GM23338 (cell line): Measurements from ENCODE around the gene ANKRD11.

ENCODE experiments used
- CREB1 ChIP-seq: fragments of 250-450 bp; sonication (Bioruptor Pico); IDR thresholded peaks from 2 replicates; pipeline ENCODE4 v1.5.0; 2020; ENCODE audit warnings: low read depth, mild to moderate bottlenecking, moderate library complexity
- EZH2 ChIP-seq: fragments of 200-600 bp; sonication (generic); IDR thresholded peaks from one replicate; pipeline ENCODE4 v1.8.0; 2017; ENCODE audit warnings: antibody characterized with exemption, mild to moderate bottlenecking, low read depth; ENCODE audit not compliant: unreplicated experiment
- EZH2phosphoT487 ChIP-seq: fragments of 200-600 bp; sonication (generic); IDR thresholded peaks from one replicate; pipeline ENCODE4 v1.8.1; 2018; ENCODE audit warnings: antibody characterized with exemption; ENCODE audit not compliant: unreplicated experiment
- JUNB ChIP-seq: IDR thresholded peaks from one replicate; pipeline ENCODE4 v1.6.1; 2016; ENCODE audit warnings: antibody characterized with exemption; ENCODE audit not compliant: unreplicated experiment
- NANOG ChIP-seq: IDR thresholded peaks from 2 replicates; pipeline ENCODE4 v1.6.1; 2016; ENCODE audit warnings: antibody characterized with exemption, borderline replicate concordance
- POLR2AphosphoS5 ChIP-seq: IDR thresholded peaks from 2 replicates; pipeline ENCODE4 v1.6.1; 2016; ENCODE audit warnings: antibody characterized with exemption, low read depth
- REST ChIP-seq: IDR thresholded peaks from one replicate; pipeline ENCODE4 v1.6.1; 2018; ENCODE audit warnings: antibody characterized with exemption; ENCODE audit not compliant: unreplicated experiment
- STAT1 ChIP-seq: IDR thresholded peaks from one replicate; pipeline ENCODE4 v1.6.1; 2016; ENCODE audit warnings: antibody characterized with exemption; ENCODE audit not compliant: unreplicated experiment
- ZNF114 ChIP-seq: fragments of 250-450 bp; sonication (Bioruptor Pico); IDR thresholded peaks from 2 replicates; pipeline ENCODE4 v1.5.0; 2020; ENCODE audit warnings: mild to moderate bottlenecking, moderate library complexity
- ZNF331 ChIP-seq: fragments of 250-450 bp; sonication (Bioruptor Pico); IDR thresholded peaks from 2 replicates; pipeline ENCODE4 v1.5.0; 2020; ENCODE audit warnings: low read depth, mild to moderate bottlenecking, moderate library complexity
- TF ChIP-seq, protein P1 (sequence below), 2 experiments: fragments of 200-600 bp in 1 of 2; sonication (generic) in 1 of 2; conservative IDR thresholded peaks; 2 replicates each; pipeline versions ENCODE4 v1.5.1 to v1.6.1; 2016 to 2017; ENCODE audit warnings: antibody characterized with exemption in 2 of 2, low read depth in 2 of 2, mild to moderate bottlenecking in 2 of 2, moderate library complexity in 1 of 2
- TF ChIP-seq, protein P2 (sequence below): IDR thresholded peaks from 2 replicates; pipeline ENCODE4 v1.6.1; 2016; ENCODE audit warnings: antibody characterized with exemption
- TF ChIP-seq, protein P3 (sequence below): fragments of 250-450 bp; sonication (Bioruptor Pico); IDR thresholded peaks from 2 replicates; pipeline ENCODE4 v1.5.0; 2020; ENCODE audit warnings: mild to moderate bottlenecking, moderate library complexity

- no peak for TF ChIP-seq REST
- no peak for TF ChIP-seq CREB1 (CRISPR knock-in tag)
- TF ChIP-seq, protein P1, sequence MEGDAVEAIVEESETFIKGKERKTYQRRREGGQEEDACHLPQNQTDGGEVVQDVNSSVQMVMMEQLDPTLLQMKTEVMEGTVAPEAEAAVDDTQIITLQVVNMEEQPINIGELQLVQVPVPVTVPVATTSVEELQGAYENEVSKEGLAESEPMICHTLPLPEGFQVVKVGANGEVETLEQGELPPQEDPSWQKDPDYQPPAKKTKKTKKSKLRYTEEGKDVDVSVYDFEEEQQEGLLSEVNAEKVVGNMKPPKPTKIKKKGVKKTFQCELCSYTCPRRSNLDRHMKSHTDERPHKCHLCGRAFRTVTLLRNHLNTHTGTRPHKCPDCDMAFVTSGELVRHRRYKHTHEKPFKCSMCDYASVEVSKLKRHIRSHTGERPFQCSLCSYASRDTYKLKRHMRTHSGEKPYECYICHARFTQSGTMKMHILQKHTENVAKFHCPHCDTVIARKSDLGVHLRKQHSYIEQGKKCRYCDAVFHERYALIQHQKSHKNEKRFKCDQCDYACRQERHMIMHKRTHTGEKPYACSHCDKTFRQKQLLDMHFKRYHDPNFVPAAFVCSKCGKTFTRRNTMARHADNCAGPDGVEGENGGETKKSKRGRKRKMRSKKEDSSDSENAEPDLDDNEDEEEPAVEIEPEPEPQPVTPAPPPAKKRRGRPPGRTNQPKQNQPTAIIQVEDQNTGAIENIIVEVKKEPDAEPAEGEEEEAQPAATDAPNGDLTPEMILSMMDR (conservative IDR thresholded peaks at IDR 0.05; ENCODE audit: low read depth in 2 of 2) = no peak
- no peak for TF ChIP-seq EZH2phosphoT487
- TF ChIP-seq EZH2 = no peak
- no peak for TF ChIP-seq POLR2AphosphoS5
- TF ChIP-seq, protein P2, sequence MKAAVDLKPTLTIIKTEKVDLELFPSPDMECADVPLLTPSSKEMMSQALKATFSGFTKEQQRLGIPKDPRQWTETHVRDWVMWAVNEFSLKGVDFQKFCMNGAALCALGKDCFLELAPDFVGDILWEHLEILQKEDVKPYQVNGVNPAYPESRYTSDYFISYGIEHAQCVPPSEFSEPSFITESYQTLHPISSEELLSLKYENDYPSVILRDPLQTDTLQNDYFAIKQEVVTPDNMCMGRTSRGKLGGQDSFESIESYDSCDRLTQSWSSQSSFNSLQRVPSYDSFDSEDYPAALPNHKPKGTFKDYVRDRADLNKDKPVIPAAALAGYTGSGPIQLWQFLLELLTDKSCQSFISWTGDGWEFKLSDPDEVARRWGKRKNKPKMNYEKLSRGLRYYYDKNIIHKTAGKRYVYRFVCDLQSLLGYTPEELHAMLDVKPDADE = no peak
- TF ChIP-seq JUNB = no peak
- TF ChIP-seq, protein P3, sequence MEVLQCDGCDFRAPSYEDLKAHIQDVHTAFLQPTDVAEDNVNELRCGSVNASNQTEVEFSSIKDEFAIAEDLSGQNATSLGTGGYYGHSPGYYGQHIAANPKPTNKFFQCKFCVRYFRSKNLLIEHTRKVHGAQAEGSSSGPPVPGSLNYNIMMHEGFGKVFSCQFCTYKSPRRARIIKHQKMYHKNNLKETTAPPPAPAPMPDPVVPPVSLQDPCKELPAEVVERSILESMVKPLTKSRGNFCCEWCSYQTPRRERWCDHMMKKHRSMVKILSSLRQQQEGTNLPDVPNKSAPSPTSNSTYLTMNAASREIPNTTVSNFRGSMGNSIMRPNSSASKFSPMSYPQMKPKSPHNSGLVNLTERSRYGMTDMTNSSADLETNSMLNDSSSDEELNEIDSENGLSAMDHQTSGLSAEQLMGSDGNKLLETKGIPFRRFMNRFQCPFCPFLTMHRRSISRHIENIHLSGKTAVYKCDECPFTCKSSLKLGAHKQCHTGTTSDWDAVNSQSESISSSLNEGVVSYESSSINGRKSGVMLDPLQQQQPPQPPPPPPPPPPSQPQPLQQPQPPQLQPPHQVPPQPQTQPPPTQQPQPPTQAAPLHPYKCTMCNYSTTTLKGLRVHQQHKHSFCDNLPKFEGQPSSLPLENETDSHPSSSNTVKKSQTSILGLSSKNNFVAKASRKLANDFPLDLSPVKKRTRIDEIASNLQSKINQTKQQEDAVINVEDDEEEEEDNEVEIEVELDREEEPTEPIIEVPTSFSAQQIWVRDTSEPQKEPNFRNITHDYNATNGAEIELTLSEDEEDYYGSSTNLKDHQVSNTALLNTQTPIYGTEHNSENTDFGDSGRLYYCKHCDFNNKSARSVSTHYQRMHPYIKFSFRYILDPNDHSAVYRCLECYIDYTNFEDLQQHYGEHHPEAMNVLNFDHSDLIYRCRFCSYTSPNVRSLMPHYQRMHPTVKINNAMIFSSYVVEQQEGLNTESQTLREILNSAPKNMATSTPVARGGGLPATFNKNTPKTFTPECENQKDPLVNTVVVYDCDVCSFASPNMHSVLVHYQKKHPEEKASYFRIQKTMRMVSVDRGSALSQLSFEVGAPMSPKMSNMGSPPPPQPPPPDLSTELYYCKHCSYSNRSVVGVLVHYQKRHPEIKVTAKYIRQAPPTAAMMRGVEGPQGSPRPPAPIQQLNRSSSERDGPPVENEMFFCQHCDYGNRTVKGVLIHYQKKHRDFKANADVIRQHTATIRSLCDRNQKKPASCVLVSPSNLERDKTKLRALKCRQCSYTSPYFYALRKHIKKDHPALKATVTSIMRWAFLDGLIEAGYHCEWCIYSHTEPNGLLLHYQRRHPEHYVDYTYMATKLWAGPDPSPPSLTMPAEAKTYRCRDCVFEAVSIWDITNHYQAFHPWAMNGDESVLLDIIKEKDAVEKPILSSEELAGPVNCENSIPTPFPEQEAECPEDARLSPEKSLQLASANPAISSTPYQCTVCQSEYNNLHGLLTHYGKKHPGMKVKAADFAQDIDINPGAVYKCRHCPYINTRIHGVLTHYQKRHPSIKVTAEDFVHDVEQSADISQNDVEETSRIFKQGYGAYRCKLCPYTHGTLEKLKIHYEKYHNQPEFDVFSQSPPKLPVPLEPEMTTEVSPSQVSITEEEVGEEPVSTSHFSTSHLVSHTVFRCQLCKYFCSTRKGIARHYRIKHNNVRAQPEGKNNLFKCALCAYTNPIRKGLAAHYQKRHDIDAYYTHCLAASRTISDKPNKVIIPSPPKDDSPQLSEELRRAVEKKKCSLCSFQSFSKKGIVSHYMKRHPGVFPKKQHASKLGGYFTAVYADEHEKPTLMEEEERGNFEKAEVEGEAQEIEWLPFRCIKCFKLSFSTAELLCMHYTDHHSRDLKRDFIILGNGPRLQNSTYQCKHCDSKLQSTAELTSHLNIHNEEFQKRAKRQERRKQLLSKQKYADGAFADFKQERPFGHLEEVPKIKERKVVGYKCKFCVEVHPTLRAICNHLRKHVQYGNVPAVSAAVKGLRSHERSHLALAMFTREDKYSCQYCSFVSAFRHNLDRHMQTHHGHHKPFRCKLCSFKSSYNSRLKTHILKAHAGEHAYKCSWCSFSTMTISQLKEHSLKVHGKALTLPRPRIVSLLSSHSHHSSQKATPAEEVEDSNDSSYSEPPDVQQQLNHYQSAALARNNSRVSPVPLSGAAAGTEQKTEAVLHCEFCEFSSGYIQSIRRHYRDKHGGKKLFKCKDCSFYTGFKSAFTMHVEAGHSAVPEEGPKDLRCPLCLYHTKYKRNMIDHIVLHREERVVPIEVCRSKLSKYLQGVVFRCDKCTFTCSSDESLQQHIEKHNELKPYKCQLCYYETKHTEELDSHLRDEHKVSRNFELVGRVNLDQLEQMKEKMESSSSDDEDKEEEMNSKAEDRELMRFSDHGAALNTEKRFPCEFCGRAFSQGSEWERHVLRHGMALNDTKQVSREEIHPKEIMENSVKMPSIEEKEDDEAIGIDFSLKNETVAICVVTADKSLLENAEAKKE (CRISPR knock-in tag) = no peak
- no peak for TF ChIP-seq ZNF114 (CRISPR knock-in tag)
- TF ChIP-seq STAT1 = no peak
- TF ChIP-seq NANOG = no peak
- no peak for TF ChIP-seq ZNF331 (CRISPR knock-in tag)
Observed at GRCh38 chr16:89450537-89450936, 39.8 kb downstream of the ANKRD11 start.
